Measurements from ENCODE around the gene APOB. TPM values are rescaled to one million over a fixed set of nuclear protein-coding genes. Genes with fewer than 3 reads are reported as not detected.

The APOB gene
- total RNA-seq, 4 donors from 2014 or later, result 0.11 to 0.13 TPM; not detected in 2

GRCh38 chr2:21025690-21026478 is 18.0 kb downstream of the APOB start:
- DNase-seq, result no peak
- intact Hi-C loops (cut with DNase I), result no loop called here
- Histone ChIP-seq H3K4me3 (replicated peaks in 1 of 3) (no peak overlapping the region), H3K9me3 (no peaks in the 10 kb centered on the region), H3K27me3 (no peaks in the 10 kb centered on the region), H3K27ac (no peak overlapping the region), H3K4me1 (no peaks in the 10 kb centered on the region), H3K36me3 (no peaks in the 10 kb centered on the region)
- TF ChIP-seq POLR2A (IDR thresholded peaks at IDR 0.05) (no peak), CTCF (IDR thresholded peaks at IDR 0.05) (no peak)
- 90 to 92% methylated on average over 11 of the region's 11 CpGs for WGBS, 2 donors

GRCh38 chr2:21024722-21025389 is 19.0 kb downstream of the APOB start:
- Histone ChIP-seq H3K4me3 (replicated peaks in 1 of 3) (no peak overlapping the region), H3K36me3 (no peaks in the 10 kb centered on the region), H3K27me3 (no peaks in the 10 kb centered on the region), H3K9me3 (no peaks in the 10 kb centered on the region), H3K27ac (no peak overlapping the region), H3K4me1 (no peaks in the 10 kb centered on the region)
- no peak for DNase-seq
- TF ChIP-seq CTCF (IDR thresholded peaks at IDR 0.05) (no peak), POLR2A (IDR thresholded peaks at IDR 0.05) (no peak)
- 92 to 94% methylated on average over 7 of the region's 7 CpGs for WGBS, 2 donors
- intact Hi-C loops (cut with DNase I), result no loop called here

- Histone ChIP-seq H3K36me3 (no peaks in the 10 kb centered on the region), H3K4me1 (no peaks in the 10 kb centered on the region), H3K4me3 (replicated peaks in 1 of 3) (no peak overlapping the region), H3K27me3 (no peaks in the 10 kb centered on the region), H3K27ac (no peak overlapping the region), H3K9me3 (no peaks in the 10 kb centered on the region)
- intact Hi-C loops (cut with DNase I), result no loop called here
- WGBS, 2 donors, result 83 to 91% methylated on average over 5 of the region's 5 CpGs
- DNase-seq, result no peak
- TF ChIP-seq POLR2A (IDR thresholded peaks at IDR 0.05) (no peak), CTCF (IDR thresholded peaks at IDR 0.05) (no peak)
Observed at GRCh38 chr2:21024198-21024597, 19.7 kb downstream of the APOB start.

GRCh38 chr2:21023419-21024181 is 20.3 kb downstream of the APOB start:
- H3K27me3 ChIP-seq, result no peaks in the 10 kb centered on the region
- H3K27ac ChIP-seq, result no peak overlapping the region
- WGBS, 2 donors, result 82 to 88% methylated on average over 4 of the region's 4 CpGs
- DNase-seq, result no peak
- intact Hi-C loops (cut with DNase I), result no loop called here
- H3K4me3 ChIP-seq (replicated peaks in 1 of 3), result no peak overlapping the region
- TF ChIP-seq CTCF (IDR thresholded peaks at IDR 0.05), result no peak
- TF ChIP-seq POLR2A (IDR thresholded peaks at IDR 0.05), result no peak
- no peaks in the 10 kb centered on the region for H3K9me3 ChIP-seq
- H3K4me1 ChIP-seq, result no peaks in the 10 kb centered on the region
- no peaks in the 10 kb centered on the region for H3K36me3 ChIP-seq
